Body of pancreas (tissue), 4 donors: Measurements from ENCODE around the gene MPZL3. TPM values are rescaled to one million over a fixed set of nuclear protein-coding genes. Genes with fewer than 3 reads are reported as not detected.
A peak's percentile ranks its signal among the peaks of the same experiment; 100 is the strongest.
"Not testable (repeated sequence)": the region's sequence is repeated elsewhere in the genome, so short reads cannot be mapped to it uniquely, and the experiment has no call there.

Source experiments
- ATAC-seq: fragments of 150-250 bp; one replicate; pipeline ENCODE4 v1.9.1; 2016
- DNase-seq, 4 donors: peaks; one replicate each; pipeline ENCODE4 v3.0.0-alpha.2; 2019
- H3K27ac ChIP-seq, 4 donors: fragments of 200-600 bp; sonication (generic); 1 replicate in 3 of 4; 2 replicates in 1 of 4; pipeline versions ENCODE4 v1.5.1 to v1.6.1; 2016 to 2019; ENCODE audit warnings: mild to moderate bottlenecking in 1 of 4, mixed read lengths in 1 of 4, moderate library complexity in 1 of 4
- H3K27me3 ChIP-seq, 2 donors: fragments of 200-600 bp; sonication (generic); one replicate each; pipeline ENCODE4 v1.6.0; 2016; ENCODE audit warnings: mild to moderate bottlenecking in 1 of 2
- H3K36me3 ChIP-seq, 2 donors: fragments of 200-600 bp; sonication (generic); replicated peaks in 1 of 2; 2 replicates each; pipeline ENCODE4 v1.5.1; 2016; ENCODE audit warnings: low read depth in 2 of 2; ENCODE audit not compliant: insufficient read depth in 1 of 2
- H3K4me1 ChIP-seq: fragments of 200-600 bp; sonication (generic); one replicate; pipeline ENCODE4 v1.6.0; 2016
- H3K4me3 ChIP-seq, 2 donors: fragments of 200-600 bp; sonication (generic); 1 replicate in 1 of 2; 2 replicates in 1 of 2; pipeline ENCODE4 v1.5.1; 2016 to 2019
- H3K9me3 ChIP-seq, 3 donors: fragments of 200-600 bp; sonication (generic); 1 replicate in 2 of 3; 2 replicates in 1 of 3; pipeline ENCODE4 v1.5.1; 2016
- POLR2A ChIP-seq, 3 donors: fragments of 450-650 bp; IDR thresholded peaks; one replicate each; pipeline ENCODE4 v1.6.1; 2016; ENCODE audit warnings: antibody characterized with exemption in 3 of 3, mild to moderate bottlenecking in 2 of 3
- WGBS, 2 donors: methylation state at CpG; one replicate each; pipeline ENCODE4 v1.1.5; 2017; 5-methylcytosine and 5-hydroxymethylcytosine counted together
- intact Hi-C: fragments of 100-400 bp; cut with DNase I; formaldehyde crosslinking; loops from one replicate; pipeline ENCODE4 v1.15.1; 2023
- small RNA-seq: library from RNA; depleted of rRNA; stranded (forward); fragments of <200 nt; gene quantifications from one replicate; pipeline ENCODE3, GENCODE V24; 2016
- total RNA-seq, 2 donors: library from RNA; depleted of rRNA; stranded (reverse); fragments of >200 nt; gene quantifications; one replicate each; pipeline ENCODE4 v1.1.0, GENCODE V29; 2016
- TF ChIP-seq, protein P1 (sequence below), 7 experiments: fragments of 450-650 bp in 4 of 7; fragments of 200-600 bp in 3 of 7; sonication (generic) in 3 of 7; IDR thresholded peaks; one replicate each; pipeline ENCODE4 v1.5.1; 2016 to 2019; ENCODE audit warnings: antibody characterized with exemption in 7 of 7

MPZL3 gene
- total RNA-seq, 2 donors from 2014 or later: 4.0 to 8.0 TPM

DNA sequence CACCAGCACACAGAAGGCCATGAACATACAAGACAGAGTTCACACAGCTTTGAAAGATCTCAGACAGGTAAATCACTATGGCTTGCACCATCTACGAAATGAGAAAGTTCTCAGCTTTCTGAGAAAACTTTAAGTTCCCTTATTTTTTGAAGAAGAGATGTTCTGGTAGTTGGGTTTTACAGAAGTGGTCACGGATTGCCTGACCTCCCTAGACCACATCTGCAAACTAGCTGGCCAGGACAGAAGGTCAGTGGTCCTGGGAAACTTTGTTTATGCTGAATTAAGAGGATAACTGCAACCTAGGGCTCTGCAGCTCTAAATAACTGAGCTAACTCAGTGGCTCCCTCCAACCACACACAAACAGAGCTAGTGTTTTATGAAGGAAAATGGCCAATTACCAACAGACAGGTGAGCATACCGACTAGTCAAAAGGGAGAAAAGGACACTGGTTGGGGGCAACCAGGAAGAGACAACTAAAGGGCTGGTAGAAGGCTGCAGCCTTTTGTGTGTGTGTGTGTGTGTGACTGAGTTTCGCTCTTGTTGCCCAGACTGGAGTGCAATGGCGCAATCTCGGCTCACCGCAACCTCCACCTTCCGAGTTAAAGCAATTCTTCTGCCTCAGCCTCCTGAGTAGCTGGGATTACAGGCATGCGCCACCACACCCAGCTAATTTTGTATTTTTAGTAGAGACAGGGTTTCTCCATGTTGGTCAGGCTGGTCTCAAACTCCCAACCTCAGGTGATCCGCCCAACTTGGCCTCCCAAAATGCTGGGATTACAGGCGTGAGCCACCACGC lies 67.2 kb downstream of the MPZL3 start:
- 85 to 89% methylated on average over 12 of the region's 12 CpGs for WGBS, 2 donors
- intact Hi-C loops: no loop called here
- Histone ChIP-seq H3K27me3 (no peaks in the 10 kb centered on the region), H3K4me3 (no peak overlapping the region), H3K4me1 (no peaks in the 10 kb centered on the region), H3K36me3 (no peaks in the 10 kb centered on the region), H3K9me3 (no peaks in the 10 kb centered on the region), H3K27ac (no peak overlapping the region)
- no peak for TF ChIP-seq POLR2A (IDR thresholded peaks at IDR 0.05)
- TF ChIP-seq, protein P1, sequence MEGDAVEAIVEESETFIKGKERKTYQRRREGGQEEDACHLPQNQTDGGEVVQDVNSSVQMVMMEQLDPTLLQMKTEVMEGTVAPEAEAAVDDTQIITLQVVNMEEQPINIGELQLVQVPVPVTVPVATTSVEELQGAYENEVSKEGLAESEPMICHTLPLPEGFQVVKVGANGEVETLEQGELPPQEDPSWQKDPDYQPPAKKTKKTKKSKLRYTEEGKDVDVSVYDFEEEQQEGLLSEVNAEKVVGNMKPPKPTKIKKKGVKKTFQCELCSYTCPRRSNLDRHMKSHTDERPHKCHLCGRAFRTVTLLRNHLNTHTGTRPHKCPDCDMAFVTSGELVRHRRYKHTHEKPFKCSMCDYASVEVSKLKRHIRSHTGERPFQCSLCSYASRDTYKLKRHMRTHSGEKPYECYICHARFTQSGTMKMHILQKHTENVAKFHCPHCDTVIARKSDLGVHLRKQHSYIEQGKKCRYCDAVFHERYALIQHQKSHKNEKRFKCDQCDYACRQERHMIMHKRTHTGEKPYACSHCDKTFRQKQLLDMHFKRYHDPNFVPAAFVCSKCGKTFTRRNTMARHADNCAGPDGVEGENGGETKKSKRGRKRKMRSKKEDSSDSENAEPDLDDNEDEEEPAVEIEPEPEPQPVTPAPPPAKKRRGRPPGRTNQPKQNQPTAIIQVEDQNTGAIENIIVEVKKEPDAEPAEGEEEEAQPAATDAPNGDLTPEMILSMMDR (IDR thresholded peaks at IDR 0.05): no peak
- ATAC-seq (no peak), DNase-seq (no peak)

DNA sequence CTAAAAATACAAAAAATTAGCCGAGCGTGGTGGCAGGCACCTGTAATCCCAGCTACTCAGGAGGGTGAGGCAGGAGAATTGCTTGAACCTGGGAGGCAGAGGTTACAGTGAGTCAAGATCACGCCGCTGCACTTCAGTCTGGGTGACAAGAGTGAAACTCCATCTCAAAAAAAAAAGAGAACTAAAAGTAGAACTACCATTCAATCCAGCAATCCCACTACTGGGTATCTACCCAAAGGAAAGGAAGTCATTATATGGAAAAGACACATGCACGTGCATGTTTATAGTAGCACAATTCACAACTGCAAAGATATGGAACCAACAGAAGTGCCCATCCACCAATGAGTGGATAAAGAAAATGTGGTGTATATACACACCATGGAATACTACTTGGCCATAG lies 68.5 kb downstream of the MPZL3 start:
- ATAC-seq, H3K4me1 ChIP-seq, DNase-seq, H3K27ac ChIP-seq, H3K4me3 ChIP-seq, intact Hi-C loops, H3K9me3 ChIP-seq, H3K27me3 ChIP-seq, H3K36me3 ChIP-seq: not testable (repeated sequence)
- 82 to 96% methylated on average over 5 of the region's 5 CpGs for WGBS, 2 donors

DNA sequence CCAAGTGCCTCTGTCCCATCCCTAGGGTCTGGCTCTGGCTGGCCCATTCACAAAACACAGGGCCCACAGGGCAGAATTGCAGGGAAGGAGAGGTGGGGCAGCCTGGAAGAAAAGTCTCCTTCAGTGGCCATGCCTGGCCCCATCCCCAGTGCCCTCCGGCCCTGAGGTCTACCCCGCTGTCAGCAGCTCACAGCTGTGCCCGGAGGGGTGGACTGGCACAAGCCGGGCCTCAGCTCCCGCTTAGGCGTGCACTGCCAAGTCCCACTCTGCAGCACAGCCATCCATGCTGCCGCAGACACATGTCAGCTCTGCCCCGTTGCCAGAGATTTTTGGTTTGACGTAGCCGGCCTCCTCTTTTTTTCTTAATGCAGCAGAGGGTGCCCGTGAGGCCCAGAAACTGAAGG lies 71.9 kb downstream of the MPZL3 start:
- ATAC-seq (peak; percentile 52), DNase-seq (peak in 3 of 4 donors; percentile 29 to 49 (median 33))
- Histone ChIP-seq H3K4me1 (no peaks in the 10 kb centered on the region), H3K27ac (no peak overlapping the region), H3K27me3 (no peaks in the 10 kb centered on the region), H3K4me3 (no peak overlapping the region), H3K9me3 (no peaks in the 10 kb centered on the region), H3K36me3 (no peaks in the 10 kb centered on the region)
- intact Hi-C loops: no loop called here
- no peak for TF ChIP-seq POLR2A (IDR thresholded peaks at IDR 0.05)
- TF ChIP-seq, protein P1 (IDR thresholded peaks at IDR 0.05): no peak
- WGBS, 2 donors: 28 to 46% methylated on average over 5 to 11 of the region's 11 CpGs

DNA sequence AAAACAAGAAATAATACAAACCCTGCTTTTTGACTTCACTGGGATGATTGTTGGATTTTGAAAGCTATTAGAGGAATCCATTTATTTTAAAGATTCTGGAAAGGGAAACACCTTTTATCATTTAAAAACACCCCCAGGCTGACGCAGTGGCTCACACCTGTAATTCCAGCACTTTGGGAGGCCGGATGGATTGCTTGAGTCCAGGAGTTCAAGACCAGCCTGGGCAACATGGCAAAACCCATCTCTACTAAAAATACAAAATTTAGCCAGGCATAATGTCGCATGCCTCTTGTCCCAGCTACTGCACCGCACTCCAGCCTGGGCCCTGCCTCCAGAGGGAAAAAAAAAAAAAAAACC lies 75.4 kb downstream of the MPZL3 start:
- TF ChIP-seq POLR2A (IDR thresholded peaks at IDR 0.05): no peak
- TF ChIP-seq, protein P1 (IDR thresholded peaks at IDR 0.05): no peak
- no peak overlapping the region for H3K27ac ChIP-seq
- no peaks in the 10 kb centered on the region for H3K9me3 ChIP-seq
- no peak for ATAC-seq
- WGBS, 2 donors: 77 to 79% methylated on average over 4 of the region's 4 CpGs
- no peak overlapping the region for H3K4me3 ChIP-seq
- intact Hi-C loops: no loop called here
- no peaks in the 10 kb centered on the region for H3K36me3 ChIP-seq
- H3K4me1 ChIP-seq: peaks cover 2% of the 10 kb centered on the region
- DNase-seq: no peak
- H3K27me3 ChIP-seq: no peaks in the 10 kb centered on the region

Small RNA genes lying within 50 kb of the gene (small RNA-seq; reads per million reads assigned to genes)
- gene HSPE1P18: not detected

Other genes starting within 250 kb of the MPZL3 start
- 1 to 10 TPM in 1 of 2 donors, not detected in 1; 6.5 TPM for gene TMPRSS4, start 175.3 kb downstream of the MPZL3 start, total RNA-seq
- not detected for gene SMIM35, start 165.4 kb downstream of the MPZL3 start, total RNA-seq
- 1 to 10 TPM in 1 of 2 donors, under 1 TPM in 1; 0.33 to 1.6 TPM for gene SCN4B, start 99.5 kb downstream of the MPZL3 start, total RNA-seq
- gene SCN2B, start 75.7 kb downstream of the MPZL3 start, total RNA-seq: under 1 TPM in 1 of 2 donors, not detected in 1; under 0.01 TPM
- gene JAML, start 27.4 kb downstream of the MPZL3 start, total RNA-seq: 1 to 10 TPM in 1 of 2 donors, under 1 TPM in 1; 0.99 to 4.9 TPM
- 10 to 100 TPM; 19.7 to 48.5 TPM for gene MPZL2, start 11.9 kb upstream of the MPZL3 start, total RNA-seq
- 1 to 10 TPM in 1 of 2 donors, under 1 TPM in 1; 0.99 to 3.1 TPM for gene CD3E, start 52.4 kb upstream of the MPZL3 start, total RNA-seq
- gene CD3D, start 90.3 kb upstream of the MPZL3 start, total RNA-seq: 1 to 10 TPM in 1 of 2 donors, not detected in 1; 1.6 TPM
- gene CD3G, start 92.0 kb upstream of the MPZL3 start, total RNA-seq: not detected
- gene UBE4A, start 107.2 kb upstream of the MPZL3 start, total RNA-seq: 10 to 100 TPM; 29.6 to 31.3 TPM
- gene ATP5MG, start 149.2 kb upstream of the MPZL3 start, total RNA-seq: 10 to 100 TPM; 45.2 to 91.3 TPM
- gene KMT2A, start 184.1 kb upstream of the MPZL3 start, total RNA-seq: 100 to 1,000 TPM in 1 of 2 donors, 10 to 100 TPM in 1; 62.6 to 209 TPM